Measurements from ENCODE around the gene IL1RAPL1.

GRCh38 chrX:29488919-29489318 lies 901.7 kb downstream of the IL1RAPL1 start:
- TF ChIP-seq POLR2A (IDR thresholded peaks at IDR 0.05) (no peak), CTCF (IDR thresholded peaks at IDR 0.05) (no peak), POLR2AphosphoS5 (IDR thresholded peaks at IDR 0.05) (no peak)
